Liver (tissue), 9 donors: ENCODE results near the gene TMEM254. TPM values are rescaled to one million over a fixed set of nuclear protein-coding genes. Genes with fewer than 3 reads are reported as not detected.

Experiments used
- DNase-seq: peaks from one replicate; pipeline ENCODE4 v3.0.0-alpha.2; 2017; ENCODE audit warnings: low spot score
- H3K27ac ChIP-seq, 2 donors: one replicate each; pipeline ENCODE4 v1.7.0; 2013; ENCODE audit warnings: inconsistent platforms in 2 of 2, low read length in 2 of 2, control low read depth in 1 of 2, low read depth in 1 of 2, mild to moderate bottlenecking in 1 of 2
- H3K27me3 ChIP-seq, 4 donors: one replicate each; pipeline versions ENCODE4 v1.6.1 to v1.7.0; 2013; ENCODE audit warnings: low read length in 3 of 4, inconsistent platforms in 1 of 4, mild to moderate bottlenecking in 1 of 4, moderate library complexity in 1 of 4; ENCODE audit not compliant: control insufficient read depth in 4 of 4, insufficient read depth in 4 of 4
- H3K36me3 ChIP-seq, 4 donors: one replicate each; pipeline versions ENCODE4 v1.6.1 to v1.7.0; 2013; ENCODE audit warnings: low read length in 3 of 4, mild to moderate bottlenecking in 3 of 4, low read depth in 1 of 4, moderate library complexity in 1 of 4; ENCODE audit not compliant: control insufficient read depth in 4 of 4, insufficient read depth in 3 of 4
- H3K4me1 ChIP-seq, 4 donors: one replicate each; pipeline versions ENCODE4 v1.6.1 to v1.7.0; 2013; ENCODE audit warnings: low read length in 3 of 4, mild to moderate bottlenecking in 3 of 4, moderate library complexity in 1 of 4; ENCODE audit not compliant: control insufficient read depth in 4 of 4, insufficient read depth in 4 of 4
- H3K4me3 ChIP-seq, 3 donors: one replicate each; pipeline versions ENCODE4 v1.6.1 to v1.7.0; 2013; ENCODE audit warnings: low read length in 3 of 3, control low read depth in 1 of 3, low read depth in 1 of 3, mild to moderate bottlenecking in 1 of 3
- H3K9ac ChIP-seq, 2 donors: one replicate each; pipeline ENCODE4 v1.7.0; 2013; ENCODE audit warnings: low read length in 2 of 2, mild to moderate bottlenecking in 2 of 2, moderate library complexity in 2 of 2, control low read depth in 1 of 2, low read depth in 1 of 2
- H3K9me3 ChIP-seq, 4 donors: one replicate each; pipeline versions ENCODE4 v1.6.1 to v1.7.0; 2013; ENCODE audit warnings: low read length in 3 of 4; ENCODE audit not compliant: control insufficient read depth in 4 of 4
- FOXA2 ChIP-seq: IDR thresholded peaks from 2 replicates; pipeline ENCODE4 v1.6.1; 2016; ENCODE audit warnings: antibody characterized with exemption
- GABPA ChIP-seq, 2 donors: IDR thresholded peaks in 1 of 2; conservative IDR thresholded peaks in 1 of 2; 2 replicates each; pipeline ENCODE4 v1.6.1; 2016; ENCODE audit warnings: antibody characterized with exemption in 2 of 2, mild to moderate bottlenecking in 1 of 2, moderate library complexity in 1 of 2
- HNF4G ChIP-seq: IDR thresholded peaks from 2 replicates; pipeline ENCODE4 v1.6.1; 2016; ENCODE audit warnings: antibody characterized with exemption
- RAD21 ChIP-seq, 2 donors: IDR thresholded peaks; 2 replicates each; pipeline ENCODE4 v1.6.1; 2016; ENCODE audit warnings: antibody characterized with exemption in 2 of 2, mild to moderate bottlenecking in 2 of 2
- REST ChIP-seq: IDR thresholded peaks from 2 replicates; pipeline ENCODE4 v1.6.1; 2016; ENCODE audit warnings: antibody characterized with exemption, mild to moderate bottlenecking
- RXRA ChIP-seq, 2 donors: IDR thresholded peaks; 2 replicates each; pipeline ENCODE4 v1.6.1; 2017 to 2018; ENCODE audit warnings: antibody characterized with exemption in 2 of 2, mild to moderate bottlenecking in 1 of 2
- SP1 ChIP-seq: IDR thresholded peaks from 2 replicates; pipeline ENCODE4 v1.6.1; 2018; ENCODE audit warnings: antibody characterized with exemption, mild to moderate bottlenecking
- YY1 ChIP-seq: IDR thresholded peaks from 2 replicates; pipeline ENCODE4 v1.6.1; 2016; ENCODE audit warnings: antibody characterized with exemption, mild to moderate bottlenecking
- ZBTB33 ChIP-seq: IDR thresholded peaks from 2 replicates; pipeline ENCODE4 v1.6.1; 2016; ENCODE audit warnings: antibody characterized with exemption
- WGBS: extraction: QIAGEN DNeasy Blood & Tissue Kit; methylation state at CpG from one replicate; pipeline ENCODE4 v1.1.7; 2013; 5-methylcytosine and 5-hydroxymethylcytosine counted together
- polyA plus RNA-seq, 2 donors: library from polyadenylated mRNA; stranded (reverse) in 1 of 2; unstranded in 1 of 2; fragments of 200-250 nt in 1 of 2; fragments of >200 nt in 1 of 2; fragmentation: Nextera tagmentation in 1 of 2; extraction: Ambion mirVana in 1 of 2; gene quantifications; one replicate each; pipeline versions ENCODE4 v1.2.1 to v1.2.3, GENCODE V29; 2013 to 2015
- total RNA-seq, 2 donors: library from RNA; depleted of rRNA; stranded (reverse); fragments of >200 nt; gene quantifications; one replicate each; pipeline ENCODE4 v1.2.3, GENCODE V29; 2014
- TF ChIP-seq, protein P1 (sequence below): IDR thresholded peaks from 2 replicates; pipeline ENCODE4 v1.6.1; 2016; ENCODE audit warnings: antibody characterized with exemption
- TF ChIP-seq, protein P2 (sequence below): fragments of 150-350 bp; IDR thresholded peaks from 2 replicates; pipeline ENCODE4 v1.5.1; 2017; ENCODE audit warnings: improper control_type of control experiment, low read depth, low read length; ENCODE audit not compliant: missing input control
- donor health status: healthy.
- donor health status: healthy.
- donor health status: healthy.
- donor health status: healthy.
- donor health status: healthy.

The TMEM254 gene
- total and polyA plus RNA-seq, 4 donors, result 10.0 to 33.2 (median 20.7) TPM

DNA sequence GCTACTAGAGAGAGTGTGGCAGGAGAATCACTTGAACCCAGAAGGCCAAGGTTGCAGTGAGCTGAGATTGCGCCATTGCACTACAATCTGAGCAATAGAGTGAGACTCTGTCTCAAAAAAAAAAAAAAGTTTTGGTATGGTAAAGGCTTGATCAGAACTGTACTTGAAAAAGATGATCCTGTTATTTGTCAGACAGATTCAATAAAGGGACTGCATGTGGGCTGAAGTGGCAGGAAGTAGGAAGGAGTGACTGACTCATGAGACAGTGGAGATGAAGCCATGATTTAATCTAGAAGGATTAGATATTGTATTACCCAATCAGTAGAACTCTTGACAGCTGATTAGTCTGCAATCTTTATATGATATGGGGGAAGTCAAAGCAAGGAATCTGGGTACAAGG, 2.7 kb upstream of the TMEM254 start:
- DNase-seq, result no peak
- H3K27ac ChIP-seq, result no peak overlapping the region
- WGBS, result 96% methylated on average over 1 of the region's 1 CpG
- no peak overlapping the region for H3K4me3 ChIP-seq
- H3K4me1 ChIP-seq, result peaks cover 3 to 16% (median 13%) of the 10 kb centered on the region in 4 donors
- TF ChIP-seq GABPA (IDR thresholded peaks at IDR 0.05 in 1 of 2, conservative IDR thresholded peaks at IDR 0.05 in 1 of 2), result no peak
- no peak for TF ChIP-seq RXRA (IDR thresholded peaks at IDR 0.05)
- no peak for TF ChIP-seq RAD21 (IDR thresholded peaks at IDR 0.05)
- no peak for TF ChIP-seq HNF4G
- no peak for TF ChIP-seq SP1
- TF ChIP-seq REST, result no peak
- TF ChIP-seq, protein P1, sequence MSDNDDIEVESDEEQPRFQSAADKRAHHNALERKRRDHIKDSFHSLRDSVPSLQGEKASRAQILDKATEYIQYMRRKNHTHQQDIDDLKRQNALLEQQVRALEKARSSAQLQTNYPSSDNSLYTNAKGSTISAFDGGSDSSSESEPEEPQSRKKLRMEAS, result no peak
- TF ChIP-seq, protein P2, sequence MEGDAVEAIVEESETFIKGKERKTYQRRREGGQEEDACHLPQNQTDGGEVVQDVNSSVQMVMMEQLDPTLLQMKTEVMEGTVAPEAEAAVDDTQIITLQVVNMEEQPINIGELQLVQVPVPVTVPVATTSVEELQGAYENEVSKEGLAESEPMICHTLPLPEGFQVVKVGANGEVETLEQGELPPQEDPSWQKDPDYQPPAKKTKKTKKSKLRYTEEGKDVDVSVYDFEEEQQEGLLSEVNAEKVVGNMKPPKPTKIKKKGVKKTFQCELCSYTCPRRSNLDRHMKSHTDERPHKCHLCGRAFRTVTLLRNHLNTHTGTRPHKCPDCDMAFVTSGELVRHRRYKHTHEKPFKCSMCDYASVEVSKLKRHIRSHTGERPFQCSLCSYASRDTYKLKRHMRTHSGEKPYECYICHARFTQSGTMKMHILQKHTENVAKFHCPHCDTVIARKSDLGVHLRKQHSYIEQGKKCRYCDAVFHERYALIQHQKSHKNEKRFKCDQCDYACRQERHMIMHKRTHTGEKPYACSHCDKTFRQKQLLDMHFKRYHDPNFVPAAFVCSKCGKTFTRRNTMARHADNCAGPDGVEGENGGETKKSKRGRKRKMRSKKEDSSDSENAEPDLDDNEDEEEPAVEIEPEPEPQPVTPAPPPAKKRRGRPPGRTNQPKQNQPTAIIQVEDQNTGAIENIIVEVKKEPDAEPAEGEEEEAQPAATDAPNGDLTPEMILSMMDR, result no peak
- no peak for TF ChIP-seq FOXA2
- no peaks in the 10 kb centered on the region for H3K27me3 ChIP-seq
- no peaks in the 10 kb centered on the region for H3K9me3 ChIP-seq
- no peaks in the 10 kb centered on the region for H3K36me3 ChIP-seq
- H3K9ac ChIP-seq, result no peak overlapping the region

DNA sequence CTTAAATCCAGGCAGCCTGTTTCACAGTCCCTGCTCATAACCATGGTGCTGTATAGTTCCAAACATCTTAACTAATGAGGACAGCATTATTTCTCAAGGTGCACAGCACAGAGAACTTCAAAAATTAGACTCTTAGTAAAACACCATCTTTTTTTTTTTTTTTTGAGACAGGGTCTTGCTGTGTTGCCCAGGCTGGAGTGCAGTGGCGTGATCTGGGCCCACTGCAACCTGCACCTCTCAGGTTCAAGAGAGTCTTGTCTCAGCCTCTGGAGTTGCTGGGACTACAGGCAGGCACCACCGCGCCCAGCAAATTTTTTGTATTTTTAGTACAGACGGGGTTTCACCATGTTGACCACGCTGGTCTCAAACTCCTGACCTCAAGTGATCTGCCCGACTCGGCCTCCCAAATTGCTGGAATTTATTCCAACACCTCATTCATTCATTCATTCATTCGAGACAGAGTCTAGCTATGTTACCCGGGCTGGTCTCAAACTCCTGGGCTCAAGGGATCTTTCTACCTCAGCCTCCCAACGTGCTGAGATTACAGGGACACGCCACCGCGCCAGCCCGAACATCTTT, 507 bp upstream of the TMEM254 start:
- Histone ChIP-seq H3K4me1 (peaks cover 3 to 16% (median 13%) of the 10 kb centered on the region in 4 donors), H3K27ac (peak overlapping the region; percentile 77 to 94), H3K27me3 (no peaks in the 10 kb centered on the region), H3K36me3 (peaks cover 0 to 5% (median 2%) of the 10 kb centered on the region in 4 donors), H3K9ac (peak overlapping the region; percentile 4 to 78), H3K9me3 (no peaks in the 10 kb centered on the region), H3K4me3 (peak overlapping the region; percentile 68 to 96 (median 71))
- no peak for DNase-seq
- TF ChIP-seq YY1, result no peak
- TF ChIP-seq RXRA (IDR thresholded peaks at IDR 0.05), result no peak
- TF ChIP-seq, protein P1, result no peak
- TF ChIP-seq ZBTB33, result no peak
- WGBS, result 44% methylated on average over 14 of the region's 14 CpGs
